GM10248 (cell line): ENCODE measurements around the gene IGSF11.

Source experiments
- CTCF ChIA-PET: fragments of 300-600 bp; sonication (Branson Sonifier 250); formaldehyde crosslinking; extraction: SDS; loops from one replicate; lab custom pipeline; 2021; ENCODE audit warnings: antibody characterized with exemption; lab: Yijun Ruan, JAX
- POLR2A ChIA-PET: fragments of 350-650 bp; sonication (Branson Sonifier 250); formaldehyde crosslinking; extraction: SDS; loops from one replicate; lab custom pipeline; 2020; ENCODE audit warnings: antibody characterized with exemption; lab: Yijun Ruan, JAX
- DNase-seq: peaks from one replicate; pipeline ENCODE4 v3.0.0; 2012; ENCODE audit errors: extremely low spot score
- CTCF ChIP-seq: IDR thresholded peaks from 2 replicates; pipeline ENCODE4 v1.5.1; 2012; ENCODE audit warnings: mild to moderate bottlenecking, low read depth; ENCODE audit errors: extremely low read depth, missing control alignments, control extremely low read depth

IGSF11 gene

GRCh38 chr3:118974356-118975097, 60.1 kb downstream of the IGSF11 start:
- CTCF ChIA-PET, result interaction anchor here (1.1 kb wide), 1 partner anchor 11 kb away, joined by 3 read pairs; no protein-coding TSS in a partner anchor
- TF ChIP-seq CTCF, result no peak
- DNase-seq, result no peak
- POLR2A ChIA-PET, result no interaction called here

GRCh38 chr3:118973050-118973449, 61.6 kb downstream of the IGSF11 start:
- ChIA-PET CTCF (no interaction called here), POLR2A (no interaction called here)
- no peak for DNase-seq
- no peak for TF ChIP-seq CTCF

GRCh38 chr3:118970819-118971218, 63.8 kb downstream of the IGSF11 start:
- ChIA-PET CTCF (interaction anchor here (1.2 to 1.3 kb wide), 2 partner anchors 45 to 87 kb away, joined by 3 read pairs; no protein-coding TSS in a partner anchor), POLR2A (no interaction called here)
- no peak for DNase-seq
- TF ChIP-seq CTCF, result no peak

GRCh38 chr3:118968640-118969039, 66.0 kb downstream of the IGSF11 start:
- POLR2A ChIA-PET, result no interaction called here

GRCh38 chr3:118968111-118968510, 66.5 kb downstream of the IGSF11 start:
- no peak for DNase-seq
- CTCF ChIA-PET, result interaction anchor here (1.6 kb wide), 1 partner anchor 9 kb away, joined by 5 read pairs; no protein-coding TSS in a partner anchor
- POLR2A ChIA-PET, result no interaction called here
- TF ChIP-seq CTCF, result no peak

More at GRCh38 chr3:118968640-118969039, 66.0 kb downstream of the IGSF11 start:
- CTCF ChIA-PET, result interaction anchor here (1.2 to 1.6 kb wide), 2 partner anchors 9 to 12 kb away, joined by 3 to 5 read pairs; no protein-coding TSS in a partner anchor
- no peak for DNase-seq
- TF ChIP-seq CTCF, result no peak

GRCh38 chr3:118966700-118967099, 67.9 kb downstream of the IGSF11 start:
- no peak for DNase-seq

More at GRCh38 chr3:118966700-118967099, 67.9 kb downstream of the IGSF11 start:
- ChIA-PET POLR2A (no interaction called here), CTCF (interaction anchor here (0.9 to 3.0 kb wide), 6 partner anchors 10 to 67 kb away, joined by 3 to 12 read pairs (median 3); partner anchors contain the start of gene IGSF11)
- no peak for TF ChIP-seq CTCF
